GM19324 (cell line): ENCODE measurements around the gene ZNF502.

Source experiments
- ATAC-seq: cut with Tn5 transposase; IDR thresholded peaks from one replicate; pipeline ENCODE4 v1.9.1; 2021; ENCODE audit warnings: mild to moderate bottlenecking, moderate library complexity; ENCODE audit not compliant: unreplicated experiment, low FRiP score

The ZNF502 gene

GRCh38 chr3:44764248-44764647 lies 51.8 kb downstream of the ZNF502 start:
- ATAC-seq, result no peak

- no peak for ATAC-seq
These were observed 59.1 kb downstream of the ZNF502 start for GRCh38 chr3:44771424-44772098.

GRCh38 chr3:44772099-44772442 lies 59.6 kb downstream of the ZNF502 start:
- ATAC-seq, result no peak
